ENCODE measurements around the gene NIPA2. TPM values are rescaled to one million over a fixed set of nuclear protein-coding genes. Genes with fewer than 3 reads are reported as not detected.

NIPA2 gene
- total and polyA plus RNA-seq, 8 donors: 1.2 to 280 (median 37.7) TPM

GRCh38 chr15:22831473-22831872, 7.0 kb upstream of the NIPA2 start:
- Histone ChIP-seq H3K4me3 (no peak overlapping the region), H3K9me3 (no peaks in the 10 kb centered on the region), H3K27me3 (no peaks in the 10 kb centered on the region), H3K36me3 (peaks cover 0 to 25% (median 24%) of the 10 kb centered on the region in 4 donors), H3K4me1 (no peaks in the 10 kb centered on the region), H3K27ac (no peak overlapping the region)
- intact Hi-C loops (cut with DNase I; ENCODE audit: low total_unique reads): no loop called here
- peak in 1 of 2 donors; percentile 44 for DNase-seq
- no peak for TF ChIP-seq EP300 (IDR thresholded peaks at IDR 0.05)
- TF ChIP-seq POLR2A (IDR thresholded peaks at IDR 0.05): no peak
- TF ChIP-seq CTCF (IDR thresholded peaks at IDR 0.05): no peak
- TF ChIP-seq POLR2AphosphoS5 (IDR thresholded peaks at IDR 0.05): no peak
- WGBS, 5 donors: 47 to 71% (median 51%) methylated on average over 1 of the region's 1 CpG

- Histone ChIP-seq H3K27ac (peak overlapping the region; percentile 90 to 99 (median 98)), H3K4me1 (peaks cover 13 to 36% (median 27%) of the 10 kb centered on the region in 4 donors), H3K4me3 (peak overlapping the region; percentile 67 to 85 (median 77)), H3K27me3 (no peaks in the 10 kb centered on the region), H3K9me3 (no peaks in the 10 kb centered on the region), H3K36me3 (peaks cover 0 to 23% (median 16%) of the 10 kb centered on the region in 4 donors)
- TF ChIP-seq POLR2A (IDR thresholded peaks at IDR 0.05) (no peak), POLR2AphosphoS5 (IDR thresholded peaks at IDR 0.05) (no peak), EP300 (IDR thresholded peaks at IDR 0.05) (no peak), CTCF (IDR thresholded peaks at IDR 0.05) (no peak)
- intact Hi-C loops (cut with DNase I; ENCODE audit: low total_unique reads): no loop called here
- peak in 1 of 2 donors; percentile 36 for DNase-seq
- WGBS, 5 donors: 0 to 1% (median 0%) methylated on average over 16 of the region's 16 CpGs
Observed at GRCh38 chr15:22839046-22839695, 705 bp downstream of the NIPA2 start.

- no peak overlapping the region for H3K4me3 ChIP-seq
- peaks cover 3 to 76% (median 51%) of the 10 kb centered on the region in 4 donors for H3K36me3 ChIP-seq
- peaks cover 13 to 39% (median 25%) of the 10 kb centered on the region in 4 donors for H3K4me1 ChIP-seq
- intact Hi-C loops (cut with DNase I; ENCODE audit: low total_unique reads): no loop called here
- no peaks in the 10 kb centered on the region for H3K27me3 ChIP-seq
- no peak for TF ChIP-seq CTCF (IDR thresholded peaks at IDR 0.05)
- TF ChIP-seq EP300 (IDR thresholded peaks at IDR 0.05): no peak
- no peak for TF ChIP-seq POLR2A (IDR thresholded peaks at IDR 0.05)
- TF ChIP-seq POLR2AphosphoS5 (IDR thresholded peaks at IDR 0.05): no peak
- no peak for DNase-seq
- no peaks in the 10 kb centered on the region for H3K9me3 ChIP-seq
- WGBS, 5 donors: 85 to 89% (median 88%) methylated on average over 19 of the region's 19 CpGs
- H3K27ac ChIP-seq: no peak overlapping the region
Observed at GRCh38 chr15:22844421-22845288, 6.2 kb downstream of the NIPA2 start.

- intact Hi-C loops (cut with DNase I; ENCODE audit: low total_unique reads): no loop called here
- WGBS, 5 donors: 56 to 73% (median 67%) methylated on average over 2 of the region's 2 CpGs
- peaks cover 3 to 83% (median 55%) of the 10 kb centered on the region in 4 donors for H3K36me3 ChIP-seq
Observed at GRCh38 chr15:22845289-22845900, 6.9 kb downstream of the NIPA2 start.

More at GRCh38 chr15:22845289-22845900, 6.9 kb downstream of the NIPA2 start:
- no peak for TF ChIP-seq POLR2AphosphoS5 (IDR thresholded peaks at IDR 0.05)
- TF ChIP-seq CTCF (IDR thresholded peaks at IDR 0.05): no peak
- TF ChIP-seq POLR2A (IDR thresholded peaks at IDR 0.05): no peak
- no peak for TF ChIP-seq EP300 (IDR thresholded peaks at IDR 0.05)
- Histone ChIP-seq H3K4me3 (no peak overlapping the region), H3K27me3 (no peaks in the 10 kb centered on the region), H3K9me3 (no peaks in the 10 kb centered on the region), H3K27ac (no peak overlapping the region), H3K4me1 (peaks cover 10 to 31% (median 18%) of the 10 kb centered on the region in 4 donors)
- peak in 1 of 2 donors; percentile 18 for DNase-seq
